Vagina (tissue), 2 donors: ENCODE measurements around the gene MRPL55.

ENCODE experiments used
- POLR2AphosphoS5 ChIP-seq, 2 donors: sonication (generic); formaldehyde crosslinking; IDR thresholded peaks; one replicate each; pipeline ENCODE4 v1.9.0; 2017; ENCODE audit warnings: antibody characterized with exemption in 2 of 2, mild to moderate bottlenecking in 2 of 2, low read depth in 1 of 2; ENCODE audit not compliant: insufficient read depth in 1 of 2
- TF ChIP-seq, protein P1 (sequence below), 3 experiments: fragments of 450-650 bp in 2 of 3; fragments of 200-600 bp in 1 of 3; sonication (generic) in 1 of 3; IDR thresholded peaks; one replicate each; pipeline ENCODE4 v1.5.1; 2017 to 2019; ENCODE audit warnings: antibody characterized with exemption in 3 of 3, mild to moderate bottlenecking in 2 of 3, moderate library complexity in 2 of 3

DNA sequence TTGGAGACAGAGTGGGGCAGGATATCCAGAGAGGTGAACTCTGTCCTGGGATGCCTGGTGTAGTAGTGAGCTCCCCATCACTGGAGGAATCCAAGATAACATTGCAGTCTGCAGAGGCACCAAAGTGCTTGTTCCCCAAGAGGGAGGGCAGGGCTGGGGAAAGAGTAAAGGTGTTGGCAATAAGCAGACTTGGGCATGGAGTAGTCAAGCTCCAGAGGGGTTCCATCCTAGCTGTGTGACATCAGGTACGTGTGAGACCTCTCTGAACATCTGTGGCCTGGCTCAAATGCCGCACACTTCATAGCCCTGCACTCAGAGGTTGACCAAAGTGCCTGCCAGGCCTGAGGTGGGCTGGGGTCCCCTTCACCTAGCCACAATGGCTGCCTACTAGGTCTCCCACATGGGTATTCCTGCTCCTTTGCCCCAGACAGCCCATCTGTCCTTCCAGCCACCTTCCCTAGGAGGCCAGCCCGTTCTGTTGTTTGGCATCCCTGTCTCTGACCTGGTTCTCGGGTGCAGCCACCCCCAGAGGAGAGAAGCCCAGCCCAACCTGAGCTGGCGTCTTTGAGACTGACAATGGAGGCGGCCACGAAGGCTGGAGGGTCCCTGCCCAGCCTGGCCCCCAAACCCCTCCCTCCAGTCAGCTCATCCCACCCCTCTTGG lies 29.4 kb downstream of the MRPL55 start:
- TF ChIP-seq, protein P1, sequence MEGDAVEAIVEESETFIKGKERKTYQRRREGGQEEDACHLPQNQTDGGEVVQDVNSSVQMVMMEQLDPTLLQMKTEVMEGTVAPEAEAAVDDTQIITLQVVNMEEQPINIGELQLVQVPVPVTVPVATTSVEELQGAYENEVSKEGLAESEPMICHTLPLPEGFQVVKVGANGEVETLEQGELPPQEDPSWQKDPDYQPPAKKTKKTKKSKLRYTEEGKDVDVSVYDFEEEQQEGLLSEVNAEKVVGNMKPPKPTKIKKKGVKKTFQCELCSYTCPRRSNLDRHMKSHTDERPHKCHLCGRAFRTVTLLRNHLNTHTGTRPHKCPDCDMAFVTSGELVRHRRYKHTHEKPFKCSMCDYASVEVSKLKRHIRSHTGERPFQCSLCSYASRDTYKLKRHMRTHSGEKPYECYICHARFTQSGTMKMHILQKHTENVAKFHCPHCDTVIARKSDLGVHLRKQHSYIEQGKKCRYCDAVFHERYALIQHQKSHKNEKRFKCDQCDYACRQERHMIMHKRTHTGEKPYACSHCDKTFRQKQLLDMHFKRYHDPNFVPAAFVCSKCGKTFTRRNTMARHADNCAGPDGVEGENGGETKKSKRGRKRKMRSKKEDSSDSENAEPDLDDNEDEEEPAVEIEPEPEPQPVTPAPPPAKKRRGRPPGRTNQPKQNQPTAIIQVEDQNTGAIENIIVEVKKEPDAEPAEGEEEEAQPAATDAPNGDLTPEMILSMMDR (IDR thresholded peaks at IDR 0.05) = no peak
- no peak for TF ChIP-seq POLR2AphosphoS5 (IDR thresholded peaks at IDR 0.05; ENCODE audit: insufficient read depth in 1 of 2, low read depth in 1 of 2)
